NCI-H2196 (cell line): ENCODE results near the gene ASCL2.
"Not testable (repeated sequence)": the region's sequence is repeated elsewhere in the genome, so short reads cannot be mapped to it uniquely, and the experiment has no call there.

ENCODE experiments used
- DNase-seq: peaks from one replicate; lab custom pipeline; 2025; ENCODE audit not compliant: unreplicated experiment; lab: John Stamatoyannopoulos, UW

Gene ASCL2

GRCh38 chr11:2237457-2238238 lies 32.7 kb downstream of the ASCL2 start:
- DNase-seq, result no peak

- not testable (repeated sequence) for DNase-seq
These were observed 33.8 kb downstream of the ASCL2 start for GRCh38 chr11:2236381-2237134.

DNA sequence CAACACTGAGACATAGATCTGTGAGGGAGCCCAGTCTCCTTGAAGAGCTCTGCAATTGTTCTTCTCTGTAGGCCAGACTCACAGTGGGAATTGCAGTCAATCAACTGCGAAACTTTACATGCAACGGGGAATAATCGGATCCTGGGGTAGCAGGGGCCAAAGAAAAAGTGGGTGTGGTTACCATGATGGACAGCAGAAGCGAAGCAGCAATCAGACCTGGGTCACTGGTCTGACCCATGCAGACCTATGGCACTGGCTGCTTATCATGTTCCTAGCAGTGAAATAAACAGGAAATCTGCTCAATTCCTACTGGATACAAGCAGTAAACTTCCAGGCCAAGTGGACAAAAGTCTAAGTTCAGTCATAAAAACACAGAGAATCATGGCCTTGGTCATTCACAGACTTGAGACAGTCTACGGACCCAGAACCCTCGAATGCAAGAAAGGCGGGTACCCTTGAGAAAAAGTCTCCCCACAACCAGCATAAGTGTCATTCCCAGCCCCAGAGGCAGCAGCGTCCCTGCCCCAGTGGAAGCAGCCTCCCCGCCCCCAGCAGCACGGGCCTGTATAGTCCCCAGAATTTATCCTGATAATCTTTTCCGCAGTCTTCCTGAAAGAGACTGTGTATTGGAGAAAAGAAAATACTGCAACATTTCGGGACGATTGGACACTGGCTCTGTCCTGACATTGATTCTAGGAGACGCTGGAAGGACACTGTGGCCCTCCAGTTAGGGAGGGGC lies 34.6 kb downstream of the ASCL2 start:
- no peak for DNase-seq

DNA sequence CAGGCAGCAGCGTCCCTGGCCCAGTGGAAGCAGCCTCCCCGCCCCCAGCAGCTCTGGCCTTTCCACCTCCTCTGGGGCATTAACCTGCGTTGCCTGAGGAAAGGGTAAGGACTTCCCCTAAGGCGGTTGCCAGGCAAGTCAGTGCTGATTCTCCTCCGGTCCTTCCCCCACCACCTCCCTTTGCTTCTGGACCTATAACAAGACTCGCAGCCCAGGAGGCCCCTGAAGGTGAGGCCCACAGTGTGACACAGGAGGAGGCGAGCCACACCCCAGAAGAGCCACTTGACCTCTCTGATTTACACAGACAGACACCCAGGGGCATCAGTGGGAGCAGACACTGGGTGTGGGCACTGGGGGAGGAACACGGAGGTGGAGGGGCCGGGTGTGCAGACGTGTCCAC lies 35.4 kb downstream of the ASCL2 start:
- DNase-seq, result no peak

DNA sequence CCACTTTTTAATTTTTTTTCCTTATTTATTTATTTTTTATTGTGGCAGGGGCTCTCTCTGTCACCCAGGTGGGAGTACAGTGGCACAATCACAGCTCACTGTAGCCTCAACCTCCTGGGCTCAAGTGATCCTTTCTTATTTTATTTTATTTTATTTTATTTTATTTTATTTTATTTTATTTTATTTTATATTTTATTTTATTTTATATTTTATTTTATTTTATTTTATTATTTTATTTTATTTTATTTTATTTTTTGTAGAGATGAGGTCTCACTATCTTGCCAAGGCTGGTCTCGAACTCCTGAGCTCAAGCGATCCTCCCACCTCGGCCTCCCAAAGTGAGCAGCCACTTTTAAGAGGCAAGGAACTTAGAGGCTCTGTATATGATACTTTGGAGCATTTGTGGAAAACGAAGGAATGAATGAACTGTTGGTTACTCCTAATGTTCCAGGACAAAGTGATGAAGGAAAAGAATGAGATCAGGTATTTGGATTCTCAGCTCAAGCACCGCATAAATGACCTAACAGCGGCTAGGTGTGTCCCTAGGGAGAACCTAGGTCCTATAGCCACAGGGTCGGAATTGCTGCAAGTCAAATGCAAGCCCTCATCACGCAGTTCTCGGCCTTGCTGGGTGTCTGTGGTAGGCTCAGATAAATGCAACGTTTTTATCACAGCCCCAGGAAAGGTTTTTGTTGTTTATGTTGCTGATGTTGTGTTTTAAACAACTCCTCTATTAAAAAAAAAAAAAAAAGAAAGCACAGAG lies 36.5 kb downstream of the ASCL2 start:
- no peak for DNase-seq

- DNase-seq, result no peak
These were observed 40.6 kb downstream of the ASCL2 start for GRCh38 chr11:2229713-2230297.

- DNase-seq, result no peak
These were observed 46.1 kb downstream of the ASCL2 start for GRCh38 chr11:2224254-2224653.

GRCh38 chr11:2223153-2223794 lies 47.1 kb downstream of the ASCL2 start:
- DNase-seq, result no peak

DNA sequence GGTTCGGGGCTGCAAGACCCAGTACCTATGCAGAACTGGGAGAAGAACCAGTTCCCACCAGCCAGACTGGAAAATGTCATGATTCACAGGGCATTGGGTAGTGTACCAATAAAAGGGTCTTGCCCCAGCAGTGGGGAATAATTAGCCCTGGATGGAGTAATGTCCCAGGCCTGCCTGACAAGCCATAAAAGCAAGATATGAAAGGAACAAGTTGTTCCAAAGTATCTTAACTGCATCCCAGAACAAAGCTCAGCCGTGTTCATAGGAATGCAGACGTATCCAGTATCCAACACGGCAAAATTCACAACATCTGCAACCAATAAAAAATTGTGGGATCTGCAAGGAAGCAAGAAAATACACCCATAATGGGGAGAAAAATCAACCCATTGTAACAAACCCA lies 47.9 kb downstream of the ASCL2 start:
- no peak for DNase-seq

DNA sequence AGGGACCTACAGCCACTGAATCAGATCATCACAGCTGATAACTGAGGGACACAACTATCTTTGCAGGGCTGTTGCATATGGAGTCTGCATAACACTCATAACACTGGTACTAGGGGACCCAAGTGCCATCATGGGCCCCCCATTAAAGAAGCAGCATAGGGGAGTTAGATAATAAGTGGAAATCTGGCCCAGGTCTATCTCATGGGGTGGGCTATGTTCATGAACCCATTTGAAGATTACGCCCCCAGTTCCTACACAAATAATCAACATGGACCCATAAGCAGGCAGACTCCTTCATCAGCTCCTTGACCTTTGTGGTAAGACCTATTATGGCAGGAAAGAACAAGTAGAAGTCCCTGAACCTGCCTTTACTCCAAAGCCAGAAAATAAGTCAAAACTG lies 48.8 kb downstream of the ASCL2 start:
- no peak for DNase-seq

DNA sequence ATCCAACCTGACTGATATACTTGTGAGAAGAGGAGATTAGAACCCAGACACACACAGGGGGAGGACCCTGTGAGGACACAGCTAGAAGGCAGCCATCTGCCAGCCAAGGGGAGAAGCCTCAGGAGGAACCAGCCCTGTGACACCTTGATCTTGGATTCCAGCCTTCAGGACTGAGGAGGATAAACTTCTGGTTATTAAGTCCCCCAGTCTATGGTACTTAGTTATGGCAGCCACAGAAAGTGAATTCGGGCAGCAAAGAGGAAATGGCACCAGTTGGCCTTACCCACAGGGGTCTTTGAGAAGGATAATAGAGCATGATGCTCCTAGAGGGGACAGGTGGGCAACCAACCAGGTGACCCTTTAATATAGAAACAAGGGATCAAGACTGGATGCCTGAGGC lies 49.4 kb downstream of the ASCL2 start:
- no peak for DNase-seq

DNA sequence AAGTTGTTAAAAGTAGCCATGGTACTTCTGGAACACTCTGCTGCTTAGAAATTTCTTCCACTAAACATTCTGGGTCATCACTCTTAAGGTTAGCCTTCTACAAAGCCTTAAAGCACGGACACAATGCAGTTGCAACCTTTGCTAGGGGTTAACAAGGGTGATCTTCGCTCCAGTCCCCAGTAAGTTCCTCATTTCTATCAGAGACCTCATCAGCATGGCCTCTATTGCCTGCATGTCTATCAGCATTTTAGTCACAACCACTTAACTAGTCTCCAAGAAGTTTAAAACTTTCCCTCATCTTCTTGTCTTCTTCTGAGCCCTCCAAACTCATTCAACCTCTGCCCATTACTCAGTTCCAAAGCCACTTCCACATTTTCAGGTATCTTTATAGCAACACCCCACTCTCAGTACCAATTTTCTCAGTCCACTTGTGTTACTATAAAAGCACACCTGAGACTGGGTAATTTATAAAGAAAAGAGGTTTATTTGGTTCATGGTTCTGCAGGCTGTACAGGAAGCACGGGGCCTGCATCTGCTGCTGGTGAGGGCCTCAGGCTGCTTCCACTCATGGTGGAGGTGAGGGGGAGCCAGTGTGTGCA lies 50.1 kb downstream of the ASCL2 start:
- no peak for DNase-seq

- no peak for DNase-seq
These were observed 50.9 kb downstream of the ASCL2 start for GRCh38 chr11:2219318-2220017.
